Parathyroid adenoma (tissue), 2 donors: ENCODE results near the gene ABHD12.

Experiments
- H2AFZ ChIP-seq: fragments of 300-600 bp; sonication (generic); one replicate; pipeline ENCODE4 v1.7.0; 2017; ENCODE audit warnings: antibody characterized with exemption, mild to moderate bottlenecking
- H3K27ac ChIP-seq: fragments of 300-600 bp; sonication (generic); one replicate; pipeline ENCODE4 v1.7.0; 2017
- H3K27me3 ChIP-seq: fragments of 300-600 bp; sonication (generic); one replicate; pipeline ENCODE4 v1.7.0; 2017; ENCODE audit warnings: low read length; ENCODE audit not compliant: control insufficient read depth, insufficient read depth
- H3K36me3 ChIP-seq: fragments of 300-600 bp; sonication (generic); one replicate; pipeline ENCODE4 v1.7.0; 2017; ENCODE audit warnings: low read length; ENCODE audit not compliant: control insufficient read depth, insufficient read depth
- H3K4me1 ChIP-seq: fragments of 300-600 bp; sonication (generic); one replicate; pipeline ENCODE4 v1.7.0; 2017; ENCODE audit warnings: control low read depth
- H3K4me2 ChIP-seq: fragments of 300-600 bp; sonication (generic); one replicate; pipeline ENCODE4 v1.7.0; 2017; ENCODE audit warnings: low read length
- H3K4me3 ChIP-seq: fragments of 300-600 bp; sonication (generic); one replicate; pipeline ENCODE4 v1.7.0; 2017; ENCODE audit warnings: low read depth, low read length
- H3K79me2 ChIP-seq: fragments of 300-600 bp; sonication (generic); one replicate; pipeline ENCODE4 v1.7.0; 2017; ENCODE audit warnings: control low read depth
- H3K9ac ChIP-seq: fragments of 300-600 bp; sonication (generic); one replicate; pipeline ENCODE4 v1.7.0; 2017; ENCODE audit warnings: mild to moderate bottlenecking
- H3K9me3 ChIP-seq: fragments of 300-600 bp; sonication (generic); one replicate; pipeline ENCODE4 v1.7.0; 2017; ENCODE audit warnings: low read length; ENCODE audit not compliant: control insufficient read depth
- TF ChIP-seq, protein P1 (sequence below): fragments of 300-600 bp; sonication (generic); IDR thresholded peaks from one replicate; pipeline ENCODE4 v1.7.0; 2017; ENCODE audit warnings: antibody characterized with exemption, mild to moderate bottlenecking
- donor health status: primary hyperparathyroidism.

Gene ABHD12

DNA sequence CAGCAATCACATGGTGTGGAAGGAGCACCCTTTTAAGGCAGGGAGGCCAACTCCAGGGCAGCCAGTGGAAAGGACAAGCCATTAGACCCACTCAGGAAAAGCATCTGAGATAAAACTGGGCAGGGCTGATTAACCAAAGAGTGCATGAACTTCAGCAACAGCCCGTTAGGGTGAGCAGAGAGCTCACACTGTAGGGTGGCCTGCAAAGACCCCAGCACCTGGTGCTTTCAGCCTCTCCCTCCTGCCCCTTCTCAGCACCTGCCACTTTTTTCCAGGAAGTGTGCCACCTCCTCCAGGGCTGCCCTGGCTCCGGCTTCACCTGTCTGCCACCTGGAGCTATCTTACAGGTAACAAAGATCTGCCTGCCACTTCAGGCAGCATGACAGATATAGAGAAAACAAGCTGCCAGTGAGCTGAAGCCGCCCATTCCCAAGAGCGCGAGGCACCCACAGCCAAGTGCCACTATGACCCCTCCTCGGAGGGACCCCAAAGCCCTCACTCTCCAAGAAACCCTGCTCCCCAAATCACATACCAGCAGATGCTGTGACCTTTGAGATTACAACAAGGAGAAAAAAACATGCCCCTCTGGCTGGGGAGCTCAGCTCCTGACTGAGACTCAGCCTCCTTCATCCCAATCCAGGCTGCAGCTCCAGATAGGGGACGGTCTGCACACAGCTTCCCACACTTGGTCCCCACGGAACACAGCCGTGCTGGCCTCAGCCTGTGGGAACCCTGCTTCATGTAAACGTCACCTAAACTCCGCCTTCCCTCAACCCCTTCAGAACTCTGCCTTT, 71.2 kb downstream of the ABHD12 start:
- Histone ChIP-seq H3K9ac (no peak overlapping the region), H2AFZ (no peak overlapping the region), H3K9me3 (no peaks in the 10 kb centered on the region), H3K27me3 (no peaks in the 10 kb centered on the region), H3K4me2 (no peak overlapping the region), H3K36me3 (no peaks in the 10 kb centered on the region), H3K4me1 (no peaks in the 10 kb centered on the region), H3K4me3 (no peak overlapping the region), H3K79me2 (peaks cover 6% of the 10 kb centered on the region), H3K27ac (no peak overlapping the region)
- TF ChIP-seq, protein P1, sequence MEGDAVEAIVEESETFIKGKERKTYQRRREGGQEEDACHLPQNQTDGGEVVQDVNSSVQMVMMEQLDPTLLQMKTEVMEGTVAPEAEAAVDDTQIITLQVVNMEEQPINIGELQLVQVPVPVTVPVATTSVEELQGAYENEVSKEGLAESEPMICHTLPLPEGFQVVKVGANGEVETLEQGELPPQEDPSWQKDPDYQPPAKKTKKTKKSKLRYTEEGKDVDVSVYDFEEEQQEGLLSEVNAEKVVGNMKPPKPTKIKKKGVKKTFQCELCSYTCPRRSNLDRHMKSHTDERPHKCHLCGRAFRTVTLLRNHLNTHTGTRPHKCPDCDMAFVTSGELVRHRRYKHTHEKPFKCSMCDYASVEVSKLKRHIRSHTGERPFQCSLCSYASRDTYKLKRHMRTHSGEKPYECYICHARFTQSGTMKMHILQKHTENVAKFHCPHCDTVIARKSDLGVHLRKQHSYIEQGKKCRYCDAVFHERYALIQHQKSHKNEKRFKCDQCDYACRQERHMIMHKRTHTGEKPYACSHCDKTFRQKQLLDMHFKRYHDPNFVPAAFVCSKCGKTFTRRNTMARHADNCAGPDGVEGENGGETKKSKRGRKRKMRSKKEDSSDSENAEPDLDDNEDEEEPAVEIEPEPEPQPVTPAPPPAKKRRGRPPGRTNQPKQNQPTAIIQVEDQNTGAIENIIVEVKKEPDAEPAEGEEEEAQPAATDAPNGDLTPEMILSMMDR, result no peak

GRCh38 chr20:25318471-25319240, 72.0 kb downstream of the ABHD12 start:
- Histone ChIP-seq H3K36me3 (no peaks in the 10 kb centered on the region), H3K9me3 (no peaks in the 10 kb centered on the region), H3K9ac (no peak overlapping the region)

DNA sequence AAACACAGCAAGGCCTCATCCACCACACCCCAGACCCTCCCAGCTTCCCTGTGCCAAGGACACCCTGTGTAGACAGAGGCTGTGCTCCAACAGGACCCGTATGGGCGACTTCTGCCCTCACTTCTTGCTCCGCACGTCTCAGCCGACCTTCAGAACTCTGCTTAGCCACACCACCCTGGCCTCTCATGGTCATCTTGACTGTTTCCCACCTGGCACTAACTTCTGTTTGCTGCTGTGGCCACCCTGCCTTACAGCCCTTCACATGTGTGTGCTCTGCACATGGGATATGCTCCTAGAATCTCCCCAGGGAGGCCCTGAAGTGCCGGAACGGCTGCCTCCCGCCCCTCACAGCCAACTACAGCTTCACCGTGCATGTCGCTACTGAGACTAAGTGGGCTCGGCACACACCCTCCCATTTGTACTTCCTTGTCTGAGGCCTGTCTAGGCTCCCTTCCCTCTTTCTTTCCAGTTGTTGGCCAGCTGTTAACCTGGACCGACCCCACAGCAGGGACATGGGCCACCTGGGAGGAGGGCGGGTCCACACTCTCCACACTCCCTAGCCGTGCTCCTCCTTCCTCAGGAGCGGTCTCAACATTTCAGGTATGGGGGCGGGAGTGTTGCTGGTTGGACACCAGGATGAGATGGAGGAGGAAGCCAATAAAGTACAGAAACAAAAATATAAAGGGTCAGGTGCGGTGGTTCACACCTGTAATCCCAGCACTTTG, 73.1 kb downstream of the ABHD12 start:
- no peak overlapping the region for H3K27ac ChIP-seq
- H3K36me3 ChIP-seq, result no peaks in the 10 kb centered on the region
- H3K27me3 ChIP-seq, result no peaks in the 10 kb centered on the region
- H2AFZ ChIP-seq, result no peak overlapping the region
- H3K4me1 ChIP-seq, result no peaks in the 10 kb centered on the region
- H3K4me2 ChIP-seq, result no peak overlapping the region
- TF ChIP-seq, protein P1, result no peak
- no peak overlapping the region for H3K9ac ChIP-seq
- H3K9me3 ChIP-seq, result no peaks in the 10 kb centered on the region
- H3K79me2 ChIP-seq, result peaks cover 5% of the 10 kb centered on the region
- no peak overlapping the region for H3K4me3 ChIP-seq

More at GRCh38 chr20:25318471-25319240, 72.0 kb downstream of the ABHD12 start:
- Histone ChIP-seq H3K4me2 (no peak overlapping the region), H3K79me2 (peaks cover 5% of the 10 kb centered on the region), H3K4me3 (no peak overlapping the region), H3K27ac (no peak overlapping the region), H2AFZ (no peak overlapping the region), H3K27me3 (no peaks in the 10 kb centered on the region), H3K4me1 (no peaks in the 10 kb centered on the region)
- TF ChIP-seq, protein P1, result no peak

DNA sequence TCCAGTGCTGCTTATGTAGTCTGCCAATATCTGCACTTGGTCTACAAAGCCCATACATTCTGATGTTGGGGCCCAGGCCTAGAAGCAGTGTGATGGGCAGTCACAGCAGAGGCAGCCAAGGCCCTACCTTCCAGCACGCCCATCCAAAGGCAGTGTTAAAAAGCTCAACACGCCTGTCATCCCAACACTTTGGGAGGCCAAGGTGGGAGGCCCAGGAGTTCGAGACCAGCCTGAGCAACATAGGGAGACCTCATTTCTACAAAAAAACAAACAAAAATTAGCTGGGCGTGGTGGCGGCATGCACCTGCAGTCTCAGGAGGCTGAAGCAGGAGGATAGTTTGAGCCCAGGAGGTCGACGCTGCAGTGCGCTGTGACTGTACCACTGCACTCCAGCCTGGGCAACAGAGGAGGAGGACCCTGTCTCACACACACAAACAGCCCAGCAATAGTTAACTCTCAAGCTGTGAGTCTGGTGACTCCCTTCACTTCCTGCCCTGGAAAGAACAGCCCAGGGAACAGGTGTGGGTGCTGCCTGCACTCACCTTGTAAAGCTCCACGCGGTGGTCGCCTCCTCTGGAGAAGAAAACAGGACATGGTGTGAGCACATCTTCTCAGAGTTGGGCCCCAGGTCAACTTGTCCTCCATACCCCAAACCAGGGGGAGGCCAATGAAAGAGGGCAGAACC, 74.0 kb downstream of the ABHD12 start:
- H3K27me3 ChIP-seq, result no peaks in the 10 kb centered on the region
- no peak overlapping the region for H2AFZ ChIP-seq
- no peak overlapping the region for H3K9ac ChIP-seq
- no peaks in the 10 kb centered on the region for H3K9me3 ChIP-seq
- no peaks in the 10 kb centered on the region for H3K36me3 ChIP-seq
- H3K4me2 ChIP-seq, result no peak overlapping the region
- no peaks in the 10 kb centered on the region for H3K4me1 ChIP-seq
- no peak overlapping the region for H3K27ac ChIP-seq
- peaks cover 5% of the 10 kb centered on the region for H3K79me2 ChIP-seq
- no peak overlapping the region for H3K4me3 ChIP-seq
- TF ChIP-seq, protein P1, result no peak
